GM18951 (cell line): Measurements from ENCODE around the gene TPBGL.

Source experiments
- POLR2A ChIP-seq: IDR thresholded peaks from 4 replicates; pipeline ENCODE4 v1.6.1; 2011; ENCODE audit warnings: mild to moderate bottlenecking; ENCODE audit not compliant: insufficient read length, insufficient read depth; ENCODE audit errors: extremely low read depth
- in situ Hi-C: fragments of 300-500 bp; cut with MboI; formaldehyde crosslinking; loops from one replicate; pipeline ENCODE4 v1.12.0; 2022; ENCODE audit warnings: low sequenced_read_pairs, mixed read lengths, inconsistent platforms; ENCODE audit not compliant: unreplicated experiment

The TPBGL gene

DNA sequence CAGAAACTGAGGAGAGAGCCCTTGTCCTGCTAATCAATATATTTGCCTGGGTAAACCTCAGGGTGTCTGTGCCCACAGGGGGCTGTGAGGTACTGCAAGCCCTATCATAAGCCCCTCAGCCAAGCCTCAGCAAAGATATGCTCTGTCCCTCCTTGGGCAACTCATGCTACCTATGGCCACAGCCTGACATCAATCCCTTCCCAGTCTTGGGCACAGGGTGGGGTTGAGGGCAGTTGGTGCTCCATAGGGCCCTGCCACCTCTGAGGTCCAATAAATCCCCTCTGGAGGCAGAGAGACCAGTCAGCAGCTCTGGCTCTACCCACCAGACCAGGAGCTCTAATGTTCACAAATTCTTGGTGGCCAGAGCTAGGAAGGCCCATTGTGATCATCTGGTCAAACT, 23.8 kb downstream of the TPBGL start:
- TF ChIP-seq POLR2A, result no peak
- in situ Hi-C loops, result no loop called here

DNA sequence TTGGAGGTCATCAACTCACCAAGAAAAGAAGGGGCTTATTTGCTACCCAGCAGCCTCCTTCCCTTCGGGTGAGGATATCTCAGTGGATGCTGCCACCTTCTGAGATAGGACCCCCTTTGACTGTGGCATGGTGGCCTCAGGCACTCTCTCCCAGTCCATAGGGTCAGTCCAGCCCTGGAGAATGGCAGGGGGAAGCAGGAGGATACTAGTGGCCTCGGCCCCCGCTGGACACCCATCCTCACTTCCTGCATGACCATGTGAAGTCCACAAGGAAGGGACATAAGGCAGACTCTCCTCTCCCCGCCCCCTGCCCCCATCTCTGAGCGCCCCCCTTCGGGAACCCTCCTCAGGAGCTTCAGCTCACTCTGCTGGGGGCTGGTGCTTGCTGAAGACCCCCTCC, 24.4 kb downstream of the TPBGL start:
- in situ Hi-C loops, result no loop called here
- no peak for TF ChIP-seq POLR2A

DNA sequence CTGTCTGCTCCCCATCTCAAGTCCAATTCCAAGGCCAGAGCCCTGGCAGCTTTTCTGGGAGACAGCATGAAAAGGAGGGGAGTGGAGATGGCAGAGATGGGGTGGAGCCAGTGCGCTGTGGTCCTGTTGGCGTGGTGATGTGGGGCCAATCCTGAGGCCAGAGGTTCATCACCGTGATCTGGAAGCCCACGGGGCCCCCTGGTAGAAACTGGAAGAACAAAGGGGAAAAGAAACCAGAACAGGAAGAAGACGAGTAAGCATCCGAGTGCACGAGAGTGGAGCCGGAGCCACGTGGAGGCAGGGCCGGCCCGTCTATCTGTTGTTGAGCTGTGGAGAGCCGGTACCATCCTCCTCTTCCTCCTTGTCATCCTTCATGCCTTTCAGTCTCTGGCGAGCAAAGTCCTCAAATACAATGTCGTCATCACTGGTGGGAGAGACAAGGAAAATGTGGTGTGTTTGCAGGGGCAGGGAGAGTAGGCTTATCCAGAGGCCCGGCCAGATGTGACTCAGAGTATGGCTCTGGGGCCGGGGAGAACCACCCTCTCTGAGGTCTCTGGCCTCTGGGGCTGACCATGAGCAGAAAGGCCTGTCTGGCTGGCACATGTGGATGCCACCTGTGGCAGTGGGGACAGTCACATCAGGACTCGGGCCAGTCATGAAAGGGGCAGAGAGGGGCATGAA, 25.4 kb downstream of the TPBGL start:
- in situ Hi-C loops, result no loop called here
- TF ChIP-seq POLR2A, result no peak

DNA sequence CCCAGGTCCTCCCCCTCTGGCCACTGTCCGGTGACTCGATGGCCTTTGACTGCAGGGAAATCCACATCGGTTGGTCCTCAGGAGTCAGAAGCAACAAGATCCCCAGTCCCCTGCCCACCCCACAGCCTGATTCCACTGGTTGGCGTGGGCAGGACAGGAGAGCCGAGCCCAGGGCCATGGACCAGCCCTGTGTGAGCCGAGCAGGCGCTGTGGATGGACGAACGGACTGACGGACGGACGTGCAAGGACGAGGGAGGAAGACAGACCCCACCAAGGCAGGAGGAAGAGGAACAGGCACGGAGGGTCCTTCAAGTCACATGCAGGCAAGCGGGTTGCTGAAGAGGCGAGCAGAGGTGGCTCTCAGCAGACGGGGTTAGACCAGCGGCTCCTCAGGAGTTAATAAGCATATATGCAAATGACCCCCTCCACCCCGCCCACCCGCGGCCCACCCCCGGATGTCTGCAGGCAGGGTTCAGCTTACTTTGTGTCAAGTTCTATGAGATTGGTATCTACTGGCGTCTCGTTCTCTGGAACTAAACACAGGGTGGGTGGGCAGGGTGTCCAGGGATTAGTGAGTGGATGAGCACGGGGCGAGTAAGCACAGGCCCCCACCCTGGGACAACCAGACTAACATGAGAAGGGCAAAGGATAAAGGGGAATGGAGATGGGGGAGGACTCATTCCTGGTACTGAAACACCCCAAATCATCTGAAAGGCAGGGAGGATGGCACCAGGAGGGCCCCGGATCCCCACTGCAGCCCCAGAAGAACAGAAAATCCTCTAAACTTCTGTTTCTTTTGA, 26.8 kb downstream of the TPBGL start:
- in situ Hi-C loops, result no loop called here
- TF ChIP-seq POLR2A, result no peak

DNA sequence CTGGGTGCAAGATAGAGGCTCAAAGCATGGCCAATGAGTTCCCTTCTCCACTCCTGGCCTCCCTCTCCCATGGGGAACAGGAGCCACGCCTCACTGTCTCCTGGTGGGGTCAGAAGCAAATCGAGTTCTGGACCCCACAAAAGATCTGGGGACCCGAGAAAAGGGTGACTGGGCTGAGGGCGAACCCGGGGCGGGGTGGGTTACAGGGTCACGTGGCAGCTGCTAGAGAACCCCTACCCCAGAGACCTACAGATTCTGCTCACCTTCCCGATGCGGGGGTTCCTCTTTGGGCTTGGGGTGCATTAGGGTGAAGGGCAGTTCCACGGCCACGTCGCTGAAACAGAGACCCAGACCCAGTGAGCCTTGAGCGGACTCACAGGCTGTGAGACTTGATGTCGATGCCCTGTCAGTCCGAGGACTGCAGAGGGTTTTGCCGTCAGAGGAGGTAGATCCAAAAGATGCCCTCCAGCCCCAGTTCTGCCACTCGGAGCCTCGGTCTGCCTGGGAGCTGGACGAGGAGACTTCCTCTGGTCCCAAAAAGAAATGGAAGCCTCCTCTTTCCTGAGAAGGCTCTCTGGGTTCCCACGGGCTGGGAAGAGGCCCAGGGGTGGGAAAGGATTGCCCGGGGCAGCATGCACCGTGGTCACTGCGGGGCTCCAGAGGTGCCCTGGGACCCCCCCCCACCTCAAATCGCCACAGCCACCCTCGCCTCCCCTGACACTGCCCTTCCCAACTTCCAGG, 28.2 kb downstream of the TPBGL start:
- in situ Hi-C loops, result no loop called here
- no peak for TF ChIP-seq POLR2A

DNA sequence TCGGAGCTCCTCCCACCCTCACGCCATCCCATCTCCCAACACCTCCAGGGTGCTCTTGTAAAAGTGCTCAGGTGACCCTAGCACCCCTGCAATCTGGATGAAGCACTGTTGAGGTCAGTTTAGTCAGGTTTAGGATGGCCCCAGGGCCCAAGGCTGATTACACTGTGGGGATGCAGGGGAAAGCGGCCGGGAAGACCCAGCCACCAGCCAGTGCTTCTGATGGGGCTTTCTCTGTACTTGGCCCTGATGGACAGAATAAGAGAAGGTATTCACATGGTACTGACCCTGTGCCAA, 28.7 kb downstream of the TPBGL start:
- no peak for TF ChIP-seq POLR2A
- in situ Hi-C loops, result no loop called here

DNA sequence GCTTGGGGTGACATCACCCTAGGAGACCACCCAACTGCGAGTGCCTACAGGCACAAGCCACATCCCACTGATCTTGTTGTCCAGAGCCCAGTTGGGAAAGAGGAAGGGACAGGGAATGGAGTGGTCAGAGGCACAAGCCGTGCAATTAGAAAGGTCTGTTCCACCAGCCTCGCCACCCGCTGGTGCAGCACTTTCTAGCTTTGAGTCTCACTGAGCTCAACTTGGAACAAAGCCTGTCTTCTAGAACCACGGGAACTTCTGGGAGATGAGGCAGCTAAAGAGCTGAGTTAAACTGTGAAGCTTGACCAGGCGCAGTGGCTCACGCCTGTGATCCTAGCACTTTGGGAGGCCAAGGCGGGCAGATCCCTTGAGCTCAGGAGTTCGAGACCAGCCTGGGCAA, 29.3 kb downstream of the TPBGL start:
- no peak for TF ChIP-seq POLR2A
- in situ Hi-C loops, result no loop called here

DNA sequence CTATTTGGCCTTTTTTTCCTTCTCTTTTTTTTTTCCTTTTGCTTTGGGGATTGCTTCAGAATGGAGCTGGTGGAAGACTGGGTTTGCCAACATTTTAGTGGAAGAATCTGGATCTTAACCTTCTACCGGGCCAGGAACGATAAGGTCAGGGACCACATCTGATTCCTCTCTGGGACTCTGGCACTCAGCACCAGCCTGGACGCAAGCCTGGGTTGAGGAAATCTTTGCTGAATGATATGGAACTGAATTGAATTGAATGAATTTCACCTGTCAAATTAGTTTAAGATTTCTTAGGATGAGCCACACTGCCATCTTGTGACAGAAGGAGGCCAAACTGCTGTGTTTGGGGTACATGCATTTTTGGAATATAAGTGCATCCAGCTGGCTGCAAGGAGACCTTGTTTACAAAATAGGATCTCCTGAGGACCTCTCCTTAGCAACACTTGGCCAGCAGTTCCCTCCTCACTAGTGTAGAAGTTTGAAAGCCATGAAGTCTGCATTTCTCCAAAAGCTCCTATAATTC, 30.4 kb downstream of the TPBGL start:
- no peak for TF ChIP-seq POLR2A
- in situ Hi-C loops, result no loop called here

DNA sequence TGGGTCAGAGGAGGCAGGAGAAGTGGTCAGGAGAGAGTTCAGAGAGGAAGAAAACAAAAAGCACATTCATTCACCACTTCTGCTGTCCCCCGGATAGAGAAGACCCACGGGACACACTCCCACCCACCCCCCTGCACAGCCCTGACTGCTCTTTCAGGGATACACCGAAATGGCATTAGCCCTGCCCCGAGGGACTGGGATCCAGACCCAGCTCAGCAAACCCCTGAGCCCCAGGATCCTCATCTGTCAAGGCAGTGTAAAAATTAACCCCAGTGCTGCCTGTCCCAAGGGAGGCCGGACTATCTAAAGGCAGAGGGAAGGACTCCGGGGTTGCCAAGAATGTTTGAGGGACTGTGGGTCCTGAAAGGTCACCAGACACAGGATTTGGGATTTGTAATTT, 31.2 kb downstream of the TPBGL start:
- no peak for TF ChIP-seq POLR2A
- in situ Hi-C loops, result no loop called here

DNA sequence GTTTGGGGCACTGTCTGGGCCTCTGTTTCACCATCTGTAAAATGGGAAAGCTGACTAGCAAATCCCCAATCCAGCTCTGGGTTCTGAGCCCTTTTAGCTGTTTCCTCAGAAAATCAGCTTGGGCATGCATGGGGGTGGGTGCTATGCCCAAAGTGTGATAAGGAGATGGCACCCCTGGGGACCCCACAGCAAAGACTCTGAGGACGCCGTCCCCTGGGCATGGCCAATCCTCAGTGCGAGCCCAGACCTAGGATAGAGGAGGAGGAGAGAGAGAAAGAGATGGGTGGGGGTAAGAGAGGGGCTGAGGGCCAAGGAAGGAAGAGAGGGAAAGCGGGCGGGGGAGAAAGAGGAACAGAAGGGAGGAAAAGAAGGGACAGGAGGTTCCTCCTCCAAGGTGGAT, 31.8 kb downstream of the TPBGL start:
- no peak for TF ChIP-seq POLR2A

DNA sequence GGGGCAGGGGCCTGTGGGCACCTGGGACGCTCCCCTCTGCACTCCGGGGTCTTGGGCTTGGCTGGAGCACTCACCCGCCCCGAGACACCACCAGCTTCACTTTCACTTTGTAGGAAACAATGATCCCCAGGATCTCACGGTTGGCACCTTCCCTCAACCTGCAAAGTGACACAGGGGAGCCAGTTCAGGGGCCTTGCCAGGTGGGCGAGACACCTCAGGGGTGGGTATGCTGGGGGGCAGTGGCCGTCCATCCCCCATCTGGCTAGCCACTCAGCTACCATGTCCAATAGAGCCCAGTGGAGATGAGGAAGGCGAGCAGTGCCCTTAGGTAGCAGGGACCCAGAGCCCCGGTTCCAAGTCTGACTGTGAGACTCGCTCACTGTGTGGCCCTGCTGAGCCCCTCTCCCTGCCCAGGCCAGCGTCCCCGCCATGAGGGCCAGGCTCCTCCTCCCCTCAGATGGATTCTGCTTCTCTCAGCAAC, 32.3 kb downstream of the TPBGL start:
- TF ChIP-seq POLR2A, result no peak
- in situ Hi-C loops, result no loop called here

More for the DNA sequence above, 31.8 kb downstream of the TPBGL start:
- in situ Hi-C loops, result no loop called here

DNA sequence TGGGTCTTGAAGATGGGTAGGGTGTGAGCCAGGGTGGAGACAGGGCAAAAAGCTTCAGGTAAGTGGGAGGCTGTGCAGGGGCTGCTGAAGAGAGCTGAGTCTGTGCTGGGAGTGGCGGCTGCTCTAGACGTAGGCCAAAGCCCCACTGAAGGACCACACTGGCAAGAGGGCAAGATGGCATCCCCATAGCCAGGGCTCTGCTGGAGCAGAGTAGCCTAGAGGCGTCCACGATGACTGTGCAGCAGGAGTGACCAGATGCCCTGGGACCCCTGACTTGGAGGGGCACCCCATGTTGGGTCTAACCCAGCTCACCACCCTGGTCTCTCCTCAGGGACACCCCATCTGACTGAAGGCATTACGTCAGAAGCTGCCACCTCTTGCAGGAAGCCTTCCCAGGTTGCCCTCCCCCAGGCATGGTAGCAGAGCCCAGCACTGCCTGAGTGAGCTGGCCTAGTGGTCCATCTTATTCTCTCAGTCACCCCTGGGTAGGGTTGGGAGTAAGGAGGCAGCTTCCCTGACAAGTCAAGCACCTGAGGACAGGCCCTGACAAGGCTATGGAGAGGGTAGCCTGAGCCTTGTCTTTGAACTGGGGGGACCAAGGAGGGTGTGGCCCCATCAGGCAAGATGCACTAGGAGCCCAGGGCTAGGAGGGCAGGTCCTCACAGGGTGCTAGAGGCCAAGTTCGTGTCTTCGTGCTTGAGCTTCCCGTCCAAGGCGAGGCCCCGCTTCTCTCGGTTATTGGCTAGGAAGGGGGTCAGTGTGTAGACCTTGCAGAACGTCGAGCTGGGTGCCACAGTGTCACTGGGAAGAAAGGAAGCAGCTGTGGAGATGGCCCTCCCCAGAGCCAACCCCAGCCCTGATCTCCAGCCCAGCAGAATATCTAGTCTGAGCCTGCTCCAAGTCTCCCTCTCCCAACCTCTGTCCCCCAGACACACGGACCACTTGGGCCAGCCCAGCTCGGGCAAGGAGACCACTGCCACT, 33.1 kb downstream of the TPBGL start:
- no peak for TF ChIP-seq POLR2A
- in situ Hi-C loops, result no loop called here

DNA sequence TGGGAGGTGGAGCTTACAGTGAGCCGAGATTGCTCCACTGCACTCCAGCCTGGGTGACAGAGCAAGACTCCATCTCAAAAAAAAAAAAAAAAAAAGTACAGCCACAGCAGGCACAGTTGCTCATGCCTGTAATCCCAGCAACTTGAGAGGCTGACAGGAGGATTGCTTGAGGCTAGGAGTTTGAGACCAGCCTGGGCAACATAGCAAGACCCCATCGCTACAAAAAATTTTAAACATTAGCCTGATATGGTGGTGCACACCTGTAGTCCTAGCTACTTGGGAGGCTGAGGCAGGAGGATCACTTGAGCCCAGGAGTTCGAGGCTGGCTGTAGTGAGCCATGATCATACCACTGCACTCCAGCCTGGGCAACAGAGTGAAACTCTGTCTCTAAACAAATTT, 34.1 kb downstream of the TPBGL start:
- in situ Hi-C loops, result loop anchor here (5.0 kb wide), 1 partner anchor 108 kb away; no protein-coding TSS in a partner anchor
